H9 (cell line): Measurements from ENCODE around the gene DLGAP4. TPM values are rescaled to one million over a fixed set of nuclear protein-coding genes. Genes with fewer than 3 reads are reported as not detected.

Source experiments
- DNase-seq: peaks from one replicate; pipeline ENCODE4 v3.0.0-alpha.2; 2017
- H2AFZ ChIP-seq: one replicate; pipeline ENCODE4 v1.6.1; 2013; ENCODE audit warnings: mild to moderate bottlenecking, low read length, control low read depth, moderate library complexity
- H2AK5ac ChIP-seq: 2 replicates; pipeline ENCODE4 v1.6.1; 2013; ENCODE audit warnings: low read length, control low read depth, mixed read lengths; ENCODE audit not compliant: insufficient read length
- H2BK120ac ChIP-seq: one replicate; pipeline ENCODE4 v1.6.1; 2013; ENCODE audit warnings: low read depth, mild to moderate bottlenecking, low read length, control low read depth, inconsistent platforms; ENCODE audit not compliant: poor library complexity, severe bottlenecking
- H2BK12ac ChIP-seq: 2 replicates; pipeline ENCODE4 v1.6.1; 2013; ENCODE audit warnings: low read length, control low read depth, mixed read lengths, low read depth; ENCODE audit not compliant: insufficient read length
- H2BK15ac ChIP-seq: 2 replicates; pipeline ENCODE4 v1.6.1; 2013; ENCODE audit warnings: low read depth, low read length, control low read depth
- H2BK20ac ChIP-seq: one replicate; pipeline ENCODE4 v1.6.1; 2013; ENCODE audit warnings: low read depth, mild to moderate bottlenecking, low read length, control low read depth, inconsistent platforms; ENCODE audit not compliant: poor library complexity, severe bottlenecking
- H2BK5ac ChIP-seq: 2 replicates; pipeline ENCODE4 v1.6.1; 2013; ENCODE audit warnings: low read length, control low read depth, mixed read lengths; ENCODE audit not compliant: insufficient read length
- H3K14ac ChIP-seq: 2 replicates; pipeline ENCODE4 v1.6.1; 2013; ENCODE audit warnings: low read length, control low read depth; ENCODE audit not compliant: insufficient read depth
- H3K18ac ChIP-seq: 2 replicates; pipeline ENCODE4 v1.6.1; 2013; ENCODE audit warnings: low read depth, mild to moderate bottlenecking, mixed read lengths, low read length, control low read depth; ENCODE audit not compliant: insufficient read length
- H3K23ac ChIP-seq: 2 replicates; pipeline ENCODE4 v1.6.1; 2013; ENCODE audit warnings: low read length, control low read depth, mixed read lengths, low read depth; ENCODE audit not compliant: insufficient read length
- H3K23me2 ChIP-seq: 2 replicates; pipeline ENCODE4 v1.6.1; 2013; ENCODE audit warnings: low read depth, mild to moderate bottlenecking, mixed read lengths, low read length, control low read depth; ENCODE audit not compliant: insufficient read length, poor library complexity, severe bottlenecking
- H3K27ac ChIP-seq: 2 replicates; pipeline ENCODE4 v1.5.1; 2013; ENCODE audit warnings: low read length, control low read depth, mixed read lengths, low read depth; ENCODE audit not compliant: insufficient read length
- H3K27me3 ChIP-seq: 2 replicates; pipeline ENCODE4 v1.6.1; 2013; ENCODE audit warnings: low read length, control low read depth, inconsistent platforms; ENCODE audit not compliant: insufficient read depth
- H3K4ac ChIP-seq: 2 replicates; pipeline ENCODE4 v1.6.1; 2013; ENCODE audit warnings: low read depth, mild to moderate bottlenecking, control low read depth, inconsistent platforms, low read length, moderate library complexity
- H3K4me1 ChIP-seq: 2 replicates; pipeline ENCODE4 v1.6.1; 2013; ENCODE audit warnings: low read length, control low read depth, inconsistent platforms; ENCODE audit not compliant: insufficient read depth
- H3K4me2 ChIP-seq: 2 replicates; pipeline ENCODE4 v1.6.1; 2013; ENCODE audit warnings: low read length, control low read depth, mixed read lengths; ENCODE audit not compliant: insufficient read length, insufficient read depth
- H3K56ac ChIP-seq: 2 replicates; pipeline ENCODE4 v1.6.1; 2013; ENCODE audit warnings: low read depth, mild to moderate bottlenecking, mixed read lengths, low read length, control low read depth; ENCODE audit not compliant: insufficient read length
- H3K79me1 ChIP-seq: 2 replicates; pipeline ENCODE4 v1.6.1; 2013; ENCODE audit warnings: low read depth, mild to moderate bottlenecking, moderate library complexity, low read length, control low read depth, inconsistent platforms; ENCODE audit not compliant: insufficient read depth, poor library complexity, severe bottlenecking
- H3K79me2 ChIP-seq: 2 replicates; pipeline ENCODE4 v1.6.1; 2013; ENCODE audit warnings: low read length, control low read depth, inconsistent platforms; ENCODE audit not compliant: insufficient read depth
- H3K9ac ChIP-seq: 2 replicates; pipeline ENCODE4 v1.6.1; 2013; ENCODE audit warnings: low read length, control low read depth, mixed read lengths; ENCODE audit not compliant: insufficient read length; ENCODE audit errors: extremely low read depth
- H3K9me3 ChIP-seq: one replicate; pipeline ENCODE4 v1.6.1; 2013; ENCODE audit warnings: low read depth, low read length, inconsistent platforms; ENCODE audit not compliant: control insufficient read depth
- H3T11ph ChIP-seq: one replicate; pipeline ENCODE4 v1.6.1; 2013; ENCODE audit warnings: mild to moderate bottlenecking, low read length, control low read depth, inconsistent platforms
- H4K20me1 ChIP-seq: one replicate; pipeline ENCODE4 v1.6.1; 2013; ENCODE audit not compliant: control insufficient read depth, insufficient read length, insufficient read depth
- H4K5ac ChIP-seq: 2 replicates; pipeline ENCODE4 v1.6.1; 2013; ENCODE audit warnings: low read depth, mild to moderate bottlenecking, mixed read lengths, low read length, control low read depth; ENCODE audit not compliant: insufficient read length
- H4K8ac ChIP-seq: replicated peaks from 2 replicates; pipeline ENCODE4 v1.6.1; 2013; ENCODE audit warnings: low read length, control low read depth, mixed read lengths, low read depth; ENCODE audit not compliant: insufficient read length
- H4K91ac ChIP-seq: 2 replicates; pipeline ENCODE4 v1.6.1; 2013; ENCODE audit warnings: low read depth, mild to moderate bottlenecking, moderate library complexity, mixed read lengths, low read length, control low read depth; ENCODE audit not compliant: insufficient read length
- H3K27ac Mint-ChIP-seq, 3 experiments: 2 replicates in 2 of 3; 3 replicates in 1 of 3; pipeline ENCODE4 v1.8.0; 2020 to 2021; ENCODE audit warnings: mixed read lengths in 3 of 3, mild to moderate bottlenecking in 1 of 3, moderate library complexity in 1 of 3
- H3K27me3 Mint-ChIP-seq: 2 replicates; pipeline ENCODE4 v1.8.0; 2021; ENCODE audit warnings: low read depth, mild to moderate bottlenecking, moderate library complexity, mixed read lengths
- H3K36me3 Mint-ChIP-seq, 3 experiments: 2 replicates in 2 of 3; 3 replicates in 1 of 3; pipeline ENCODE4 v1.8.0; 2020 to 2021; ENCODE audit warnings: low read depth in 3 of 3, mixed read lengths in 3 of 3; ENCODE audit not compliant: insufficient read depth in 1 of 3
- H3K4me1 Mint-ChIP-seq, 2 experiments: 2 replicates each; pipeline ENCODE4 v1.8.0; 2020; ENCODE audit warnings: mixed read lengths in 2 of 2
- H3K4me3 Mint-ChIP-seq, 2 experiments: 2 replicates in 1 of 2; 3 replicates in 1 of 2; pipeline ENCODE4 v1.8.0; 2020 to 2021; ENCODE audit warnings: mild to moderate bottlenecking in 2 of 2, mixed read lengths in 2 of 2, moderate library complexity in 1 of 2
- H3K9me3 Mint-ChIP-seq, 2 experiments: 2 replicates in 1 of 2; 3 replicates in 1 of 2; pipeline ENCODE4 v1.8.0; 2020; ENCODE audit warnings: mild to moderate bottlenecking in 2 of 2, mixed read lengths in 2 of 2, moderate library complexity in 1 of 2
- CTCF ChIP-seq: fragments of 200-600 bp; sonication (generic); conservative IDR thresholded peaks from 3 replicates; pipeline ENCODE4 v1.8.0; 2021; ENCODE audit warnings: antibody characterized with exemption, mild to moderate bottlenecking
- WGBS: extraction: QIAGEN DNeasy Blood & Tissue Kit; methylation state at CpG from one replicate; pipeline ENCODE4 v1.1.7; 2013; ENCODE audit warnings: missing lambda C conversion rate, low lambda C conversion rate, mixed read lengths; ENCODE audit not compliant: insufficient read length; ENCODE audit errors: extremely low coverage; 5-methylcytosine and 5-hydroxymethylcytosine counted together
- total RNA-seq: library from RNA; stranded (reverse); gene quantifications from 2 replicates; pipeline ENCODE4 v1.2.1, GENCODE V29; 2021

The DLGAP4 gene
- total RNA-seq, 1 experiment from 2014 or later = 48.0 TPM

- no peak overlapping the region for H2BK20ac ChIP-seq
- H2BK15ac ChIP-seq = no peak overlapping the region
- Mint-ChIP-seq H3K4me1 (peaks cover 22 to 25% of the 10 kb centered on the region in 2 experiments), H3K4me3 (no peak overlapping the region), H3K27me3 (peaks cover under 1% of the 10 kb centered on the region; the same call in 1 of the 2 replicates), H3K27ac (peak overlapping the region in 2 of 3 experiments; percentile 89 to 98; a peak in 4 of 7 replicates), H3K9me3 (no peaks in the 10 kb centered on the region), H3K36me3 (no peaks in the 10 kb centered on the region)
- no peak overlapping the region for H3K18ac ChIP-seq
- H3K27me3 ChIP-seq = no peaks in the 10 kb centered on the region
- no peak overlapping the region for H3K56ac ChIP-seq
- no peaks in the 10 kb centered on the region for H3K9me3 ChIP-seq
- no peak overlapping the region for H3K27ac ChIP-seq
- no peak for DNase-seq
- H4K91ac ChIP-seq = no peak overlapping the region
- H3K9ac ChIP-seq = no peak overlapping the region
- H3T11ph ChIP-seq = no peak overlapping the region
- H3K23ac ChIP-seq = no peak overlapping the region
- H4K8ac ChIP-seq = no peak overlapping the region
- H4K20me1 ChIP-seq = no peaks in the 10 kb centered on the region
- H3K23me2 ChIP-seq = no peaks in the 10 kb centered on the region
- no peak overlapping the region for H2BK5ac ChIP-seq
- no peak overlapping the region for H2AFZ ChIP-seq
- H2BK12ac ChIP-seq = no peak overlapping the region
- no CpG with 5 or more reads among the region's 6 CpGs for WGBS
- H3K4me2 ChIP-seq = no peak overlapping the region
- H3K79me1 ChIP-seq = no peaks in the 10 kb centered on the region
- H3K4ac ChIP-seq = no peak overlapping the region
- H3K79me2 ChIP-seq = no peaks in the 10 kb centered on the region
- no peak overlapping the region for H2BK120ac ChIP-seq
- no peak overlapping the region; the same call in 1 of the 2 replicates for H3K14ac ChIP-seq
- peaks cover 4% of the 10 kb centered on the region; the same call in 1 of the 2 replicates for H3K4me1 ChIP-seq
- no peak overlapping the region for H2AK5ac ChIP-seq
- H4K5ac ChIP-seq = no peak overlapping the region
- TF ChIP-seq CTCF = no peak
Observed at GRCh38 chr20:36390719-36391415, 84.7 kb downstream of the DLGAP4 start.
